Measurements from ENCODE around the gene TOR1AIP1.
"Not testable (repeated sequence)": the region's sequence is repeated elsewhere in the genome, so short reads cannot be mapped to it uniquely, and the experiment has no call there.

The TOR1AIP1 gene

GRCh38 chr1:179882253-179883039, at the start of gene TOR1AIP1:
TSS of gene TOR1AIP1 (plus strand) at chr1:179882285. CDS start at chr1:179882503, 218 bp downstream.
- peak; percentile 94 to 97 for DNase-seq

- DNase-seq: not testable (repeated sequence)
Observed at GRCh38 chr1:179836686-179837445, 45.2 kb upstream of the TOR1AIP1 start.

GRCh38 chr1:179840107-179840506, 42.0 kb upstream of the TOR1AIP1 start:
- DNase-seq: no peak

GRCh38 chr1:179848233-179848632, 33.9 kb upstream of the TOR1AIP1 start:
- DNase-seq: no peak

GRCh38 chr1:179853102-179853501, 29.0 kb upstream of the TOR1AIP1 start:
- DNase-seq: no peak

- not testable (repeated sequence) for DNase-seq
Observed at GRCh38 chr1:179855831-179856230, 26.3 kb upstream of the TOR1AIP1 start.

GRCh38 chr1:179856296-179856695, 25.8 kb upstream of the TOR1AIP1 start:
- DNase-seq: no peak

GRCh38 chr1:179857009-179857408, 25.1 kb upstream of the TOR1AIP1 start:
- DNase-seq: no peak

GRCh38 chr1:179860652-179861051, 21.4 kb upstream of the TOR1AIP1 start:
- DNase-seq: no peak

- DNase-seq: no peak
Observed at GRCh38 chr1:179865377-179865776, 16.7 kb upstream of the TOR1AIP1 start.

GRCh38 chr1:179866616-179867015, 15.5 kb upstream of the TOR1AIP1 start:
- no peak for DNase-seq

- peak; percentile 47 to 52 for DNase-seq
Observed at GRCh38 chr1:179867493-179868330, 14.4 kb upstream of the TOR1AIP1 start.

GRCh38 chr1:179870870-179871269, 11.2 kb upstream of the TOR1AIP1 start:
- no peak for DNase-seq

- no peak for DNase-seq
Observed at GRCh38 chr1:179871940-179872339, 10.1 kb upstream of the TOR1AIP1 start.

GRCh38 chr1:179872558-179872957, 9.5 kb upstream of the TOR1AIP1 start:
- no peak for DNase-seq

GRCh38 chr1:179873438-179873851, 8.6 kb upstream of the TOR1AIP1 start:
- no peak for DNase-seq

GRCh38 chr1:179875596-179876299, 6.3 kb upstream of the TOR1AIP1 start:
- DNase-seq: no peak

GRCh38 chr1:179876300-179876715, 5.8 kb upstream of the TOR1AIP1 start:
- DNase-seq: no peak

GRCh38 chr1:179877586-179878265, 4.4 kb upstream of the TOR1AIP1 start, which contains the start of gene TOR1AIP2:
TSS of gene TOR1AIP2 (minus strand) at chr1:179877803. CDS start at chr1:179852665, 25,138 bp downstream.
- DNase-seq: peak; percentile 84 to 87

- DNase-seq: no peak
Observed at GRCh38 chr1:179879797-179880196, 2.3 kb upstream of the TOR1AIP1 start.

- no peak for DNase-seq
Observed at GRCh38 chr1:179881642-179882252, 338 bp upstream of the TOR1AIP1 start.

Measured in activated CD4-positive, alpha-beta T cell treated with anti-CD3 and anti-CD28 coated beads for 4 hours (primary cell).